DMS53 treated with DMSO at 0.1 percent for 48 hours (cell line): Measurements from ENCODE around the gene ELP5.

Experiments used
- DNase-seq: peaks from one replicate; lab custom pipeline; 2025; ENCODE audit not compliant: unreplicated experiment; lab: John Stamatoyannopoulos, UW

ELP5 gene

DNA sequence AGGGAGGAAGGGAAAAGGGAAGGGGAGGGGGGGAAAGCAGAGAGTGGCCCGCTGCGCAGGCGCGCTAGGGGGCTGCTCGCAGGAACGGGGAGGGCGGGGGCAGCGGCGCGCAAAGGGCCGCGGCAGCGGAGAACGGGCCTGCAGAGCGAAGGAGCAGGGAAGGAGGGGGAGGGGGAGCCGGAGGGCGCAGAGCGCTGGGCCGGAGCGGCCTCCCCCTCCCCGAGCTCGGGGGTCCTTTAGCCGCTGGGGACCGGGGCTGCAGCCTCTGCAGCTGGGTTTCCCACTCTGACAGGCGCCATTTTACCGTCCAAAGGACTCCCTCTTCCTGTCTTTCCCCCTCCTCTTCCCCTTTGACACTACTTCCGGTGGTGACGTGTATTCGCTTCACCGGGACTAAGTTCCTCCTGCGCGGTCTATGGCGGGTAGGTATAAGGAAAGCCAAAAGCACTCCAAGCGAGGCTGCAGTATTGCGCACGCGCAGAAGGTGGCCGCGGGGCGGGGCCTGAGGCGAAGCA is 297 bp upstream of the ELP5 start, which contains the start of gene CTDNEP1:
Gene CTDNEP1, minus strand, starts transcription at position 74 of the 515 bp plus-strand sequence. CDS start 438 bp downstream, outside the sequence.
- peak; percentile 99 for DNase-seq

DNA sequence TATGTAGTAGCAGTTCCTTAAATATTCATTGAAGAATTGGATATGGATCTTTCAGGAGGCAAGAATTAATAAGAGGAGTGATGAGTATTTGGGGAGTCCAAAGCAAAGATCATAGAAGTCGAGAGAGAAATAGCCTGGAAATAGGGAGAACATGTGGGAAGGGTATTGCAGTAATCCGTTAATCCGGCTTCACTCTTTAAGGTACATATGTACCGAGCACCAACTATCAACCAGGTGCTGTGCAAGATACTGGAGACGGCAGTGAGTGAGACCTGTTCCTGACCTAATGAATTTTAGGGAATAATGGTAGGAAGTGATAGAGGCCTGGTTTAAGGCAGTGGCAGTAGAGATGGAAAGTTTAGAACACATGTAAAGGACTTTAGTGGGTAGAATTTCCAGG is 1.1 kb downstream of the ELP5 start:
- no peak for DNase-seq

DNA sequence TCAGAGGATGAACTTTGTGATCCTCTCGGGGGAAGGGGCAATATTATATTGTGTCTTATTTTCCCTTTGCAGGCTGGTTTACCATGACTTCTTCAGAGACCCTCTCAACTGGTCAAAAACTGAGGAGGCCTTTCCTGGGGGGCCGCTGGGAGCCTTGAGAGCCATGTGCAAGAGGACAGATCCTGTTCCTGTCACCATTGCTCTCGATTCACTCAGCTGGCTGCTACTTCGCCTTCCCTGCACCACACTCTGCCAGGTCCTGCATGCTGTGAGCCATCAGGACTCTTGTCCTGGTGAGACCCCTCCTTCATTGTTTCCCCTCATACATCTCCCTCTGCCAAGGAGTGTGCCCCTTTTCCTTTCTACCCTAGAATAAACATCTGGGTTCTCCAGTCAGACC is 2.5 kb downstream of the ELP5 start:
- no peak for DNase-seq

DNA sequence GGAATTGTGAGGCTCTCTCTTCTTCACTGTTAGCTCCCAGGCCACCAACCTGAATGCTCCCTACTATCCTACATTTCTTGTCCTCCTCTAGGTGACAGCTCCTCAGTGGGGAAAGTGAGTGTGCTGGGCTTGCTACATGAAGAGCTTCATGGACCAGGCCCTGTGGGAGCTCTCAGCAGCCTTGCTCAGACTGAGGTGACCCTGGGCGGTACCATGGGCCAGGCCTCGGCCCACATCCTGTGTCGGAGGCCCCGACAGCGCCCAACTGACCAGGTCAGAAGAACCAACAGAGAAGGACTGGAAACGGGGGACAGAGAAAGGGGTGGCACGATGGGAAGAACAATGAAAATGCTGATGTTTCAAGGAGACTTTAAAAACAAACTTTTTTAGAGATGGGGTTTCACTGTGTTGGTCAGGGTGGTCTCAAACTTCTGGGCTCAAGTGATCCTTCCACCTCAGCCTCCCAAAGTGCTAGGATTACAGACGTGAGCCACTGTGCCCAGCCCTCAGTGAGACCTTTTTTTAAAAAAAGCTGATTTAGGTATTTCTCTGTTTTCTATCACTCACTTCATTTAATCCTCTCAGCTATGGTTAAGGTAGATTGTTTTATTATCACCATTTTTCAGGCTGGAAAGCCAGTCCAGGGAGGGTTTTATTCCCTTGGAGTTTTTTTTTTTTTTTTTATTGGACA is 4.9 kb downstream of the ELP5 start:
- no peak for DNase-seq

DNA sequence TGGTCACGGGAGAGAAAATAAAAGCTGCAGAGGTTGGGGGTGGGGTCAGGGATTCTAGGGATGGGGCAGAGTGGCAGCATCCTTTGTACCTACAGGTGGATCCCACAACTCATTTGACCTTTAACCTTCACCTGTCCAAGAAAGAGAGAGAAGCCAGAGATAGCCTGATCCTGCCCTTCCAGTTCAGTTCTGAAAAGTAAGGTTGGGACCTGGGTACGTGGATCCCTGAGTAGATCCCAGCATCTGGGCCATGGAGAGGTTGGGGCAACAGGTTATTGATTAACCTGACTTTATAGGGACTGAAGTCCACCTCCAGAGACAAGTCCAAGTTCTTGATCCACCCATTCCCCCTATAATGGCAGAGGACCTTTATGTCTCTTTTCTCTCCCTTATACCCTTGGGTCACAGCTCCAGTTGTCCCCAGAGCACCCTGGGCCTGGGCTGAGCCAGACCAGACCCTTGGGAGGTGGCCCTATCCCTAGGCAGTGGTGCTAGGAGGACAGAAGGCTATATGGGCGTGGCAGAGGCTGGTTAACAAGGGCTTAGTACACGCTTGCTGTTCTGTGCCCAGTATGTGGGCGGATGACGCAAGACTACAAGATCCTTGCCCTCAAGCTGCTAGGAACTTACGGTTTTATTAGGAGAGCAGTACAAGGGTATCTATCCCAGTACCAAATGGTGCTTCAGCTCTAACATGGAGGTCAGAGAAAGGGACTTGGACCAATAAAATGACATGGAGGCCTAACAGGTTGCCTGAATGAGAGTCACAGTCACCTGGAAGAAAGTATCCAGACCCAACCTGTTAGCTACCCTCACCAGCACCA is 6.9 kb downstream of the ELP5 start:
- no peak for DNase-seq

DNA sequence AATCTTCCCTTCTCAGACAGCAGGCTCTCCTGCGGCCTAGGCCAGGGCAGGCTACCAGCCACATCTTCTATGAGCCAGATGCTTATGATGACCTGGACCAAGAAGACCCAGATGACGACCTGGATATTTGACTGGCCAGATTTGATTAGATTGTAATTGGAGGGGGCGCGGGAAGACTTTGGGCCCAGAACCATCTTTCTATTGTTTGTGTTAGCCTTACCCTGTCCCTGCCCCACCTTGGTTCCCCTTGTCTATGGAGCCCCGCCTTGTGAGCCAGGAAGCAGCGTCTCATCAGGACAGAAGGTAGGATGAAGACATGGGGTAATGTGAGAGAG is 7.5 kb downstream of the ELP5 start:
- DNase-seq: no peak

DNA sequence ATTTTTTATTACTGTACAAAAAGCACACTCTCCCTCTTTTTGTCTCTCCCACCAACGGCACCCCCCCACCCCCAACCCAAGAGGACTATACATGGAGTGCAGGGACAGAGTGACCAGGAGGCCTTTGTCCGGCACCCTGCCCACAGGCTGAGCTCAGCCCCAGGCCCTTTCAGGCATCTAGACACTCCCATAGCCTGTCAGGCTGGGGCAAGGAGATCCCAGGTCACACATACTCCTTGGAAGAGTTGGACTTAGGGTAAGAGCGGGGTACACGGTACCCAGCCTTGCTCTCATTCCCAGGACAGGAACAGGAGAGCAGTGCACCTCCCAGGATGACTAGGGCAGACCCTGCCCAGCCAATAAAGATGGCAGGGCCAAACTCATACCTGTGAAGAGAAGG is 8.1 kb downstream of the ELP5 start:
- no peak for DNase-seq

DNA sequence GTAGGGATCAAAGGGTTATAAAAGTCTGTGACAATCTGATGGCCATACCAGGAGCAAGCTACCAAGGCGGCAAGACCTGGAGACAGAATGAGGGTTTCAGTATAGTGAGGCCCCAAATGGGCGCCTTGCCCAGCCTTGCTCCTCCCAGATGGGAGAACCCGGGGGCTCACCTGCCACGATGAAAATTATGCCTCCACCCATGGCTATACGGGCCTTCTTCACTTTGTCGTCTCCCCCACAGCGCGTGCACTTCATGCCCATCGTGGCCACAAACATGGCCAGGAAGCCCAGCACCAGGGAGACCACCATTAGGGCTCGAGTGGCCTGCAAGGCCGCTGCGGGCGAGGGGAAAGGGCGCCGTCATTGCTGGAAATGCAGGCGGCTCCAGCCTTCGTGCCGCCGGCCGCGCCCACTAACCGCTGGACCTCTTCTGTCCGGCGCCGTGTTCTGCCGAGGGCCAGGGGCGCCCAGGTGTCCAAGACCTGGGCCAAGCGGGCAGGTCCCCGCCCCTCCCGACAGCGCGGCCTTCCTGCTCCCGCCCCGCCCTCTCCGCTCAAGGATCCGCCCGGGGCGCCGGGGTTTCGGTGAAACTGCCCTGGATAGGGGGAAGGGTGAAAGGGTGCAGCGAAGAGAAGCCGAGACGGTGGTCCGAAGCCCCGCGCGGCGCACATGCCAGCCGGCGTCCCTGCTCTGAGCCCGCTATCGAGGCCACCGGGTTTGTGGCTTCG is 8.8 kb downstream of the ELP5 start:
- DNase-seq: peak; percentile 64

DNA sequence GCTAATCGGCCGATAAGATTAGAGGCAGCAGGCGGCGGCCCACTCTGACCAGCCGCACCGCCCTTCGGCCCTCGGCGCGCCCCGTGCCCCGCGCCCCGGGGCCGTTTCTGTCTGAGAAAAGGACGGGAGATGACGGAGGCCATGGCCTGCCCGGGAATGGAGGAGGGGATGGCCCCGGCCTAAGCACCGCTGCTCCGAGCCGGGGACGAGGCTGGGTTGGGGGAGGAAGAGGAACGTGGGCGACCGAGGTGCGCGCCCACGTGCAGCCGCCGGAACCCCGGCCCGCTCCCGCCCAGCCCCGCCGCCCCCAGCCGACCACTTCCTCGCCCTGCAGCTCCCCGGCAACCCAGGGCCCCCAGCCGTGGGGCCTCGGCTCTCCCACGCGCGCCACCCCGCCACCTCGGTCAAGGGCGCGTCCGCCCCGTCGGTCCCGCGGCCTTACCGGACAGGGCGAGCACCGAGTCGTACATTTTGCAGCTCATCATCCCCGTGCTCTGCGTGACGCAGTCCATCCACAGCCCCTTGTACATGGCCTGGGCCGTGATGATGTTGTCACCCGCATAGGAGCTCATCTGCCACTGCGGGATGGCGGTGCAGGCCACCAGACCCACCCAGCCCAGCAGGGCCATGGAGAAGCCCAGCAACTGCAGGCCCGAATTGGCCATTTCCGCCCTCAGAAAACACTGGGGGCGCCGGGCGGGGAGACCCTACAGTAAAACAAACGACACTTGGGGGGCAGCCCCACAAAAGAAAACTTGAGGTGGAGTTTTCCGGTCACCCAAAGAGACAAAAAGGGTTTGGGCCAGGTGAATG is 9.6 kb downstream of the ELP5 start:
- no peak for DNase-seq

DNA sequence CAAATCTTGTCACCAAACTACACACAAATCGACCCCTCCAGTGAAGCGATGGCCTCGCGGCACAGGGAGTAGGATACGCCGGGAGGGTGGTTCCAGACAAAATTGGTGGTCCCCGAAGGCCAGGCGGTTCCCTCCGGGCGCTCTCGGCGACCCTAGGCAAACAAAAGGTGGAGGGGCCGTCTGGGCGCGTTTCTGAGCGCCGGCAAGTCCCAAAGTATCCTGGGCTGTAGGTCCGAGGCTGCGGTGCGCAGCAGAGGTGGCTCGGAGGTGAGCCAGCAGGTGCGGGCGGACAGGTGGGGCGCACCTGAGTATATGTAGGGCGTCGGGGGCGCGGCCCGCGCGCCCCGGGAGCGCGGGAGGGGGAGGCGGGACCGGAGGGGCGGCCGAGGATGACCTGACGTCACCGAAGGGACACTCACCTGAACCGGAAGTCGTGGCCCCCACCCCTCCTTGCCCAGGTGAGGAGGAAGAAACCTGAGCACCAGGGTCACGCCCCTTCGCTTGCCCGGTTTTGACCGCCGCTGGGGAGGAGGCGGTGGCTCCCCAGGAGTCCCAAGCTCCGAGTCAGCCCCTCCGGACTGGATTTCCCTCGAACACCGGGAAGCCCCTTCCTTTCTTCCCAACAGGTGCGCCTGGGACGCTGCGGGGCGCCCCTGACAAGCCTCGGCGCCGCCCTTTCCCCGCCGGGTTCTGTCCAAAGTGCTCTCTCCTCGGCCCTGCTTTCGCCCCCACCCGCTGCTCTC is 10.3 kb downstream of the ELP5 start, which contains the start of gene CLDN7:
Gene CLDN7, minus strand, starts transcription at position 287 of the 743 bp plus-strand sequence. CDS start 435 bp downstream, outside the sequence.
- DNase-seq: peak; percentile 95

DNA sequence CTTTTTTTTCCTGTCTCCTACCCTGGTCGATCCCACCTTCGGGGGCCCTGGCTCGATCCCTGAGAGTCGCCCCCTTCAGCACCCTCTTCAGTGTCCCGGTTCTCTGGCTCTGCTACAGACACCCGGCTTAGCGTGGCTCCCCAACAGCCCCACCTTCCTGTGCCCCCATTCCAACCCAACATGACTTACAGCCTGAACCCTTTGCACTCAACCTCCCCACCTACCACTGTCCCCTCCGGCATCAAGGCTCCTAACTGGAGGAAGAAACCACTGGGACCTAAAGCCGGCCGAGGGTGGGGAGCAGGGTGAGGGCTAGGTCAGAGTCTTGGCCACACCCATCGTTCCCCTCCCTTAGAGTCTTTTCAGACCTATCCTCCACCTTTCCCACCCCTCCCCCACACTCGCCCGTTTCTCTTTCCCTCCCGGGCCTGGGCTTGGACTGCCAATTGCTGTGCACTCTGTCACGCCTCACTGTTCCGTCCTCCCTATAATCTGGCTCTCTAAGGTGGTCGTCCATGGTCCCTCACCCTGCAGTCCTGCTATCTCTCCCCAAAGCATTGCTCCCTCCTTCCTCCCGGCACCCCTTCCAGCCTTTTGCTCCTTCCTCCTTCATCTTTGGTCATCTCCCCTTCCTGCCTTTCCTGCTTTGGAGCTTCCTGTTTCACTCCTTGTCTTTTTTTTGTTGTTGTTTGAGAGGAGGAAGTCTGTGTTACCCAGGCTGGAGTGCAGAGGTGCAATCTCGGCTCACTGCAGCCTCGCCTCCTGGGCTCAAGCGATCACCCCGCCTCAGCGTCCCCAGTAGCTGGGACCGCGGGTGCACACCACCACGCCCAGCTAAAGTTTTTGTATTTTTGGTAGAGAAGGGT is 11.2 kb downstream of the ELP5 start:
- peak; percentile 48 for DNase-seq

DNA sequence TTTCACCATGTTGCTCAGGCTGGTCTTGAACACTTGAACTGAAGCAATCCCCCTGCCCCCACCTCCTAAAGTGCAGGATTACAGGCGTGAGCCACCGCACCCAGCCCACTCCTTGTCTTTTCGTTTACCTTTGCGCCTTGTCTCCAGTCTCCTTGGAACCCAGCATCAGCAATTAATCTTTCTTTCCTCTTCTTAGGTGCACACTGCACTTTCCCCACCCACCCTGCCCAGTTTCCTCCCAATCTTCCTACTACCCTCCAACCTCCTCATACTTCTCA is 11.7 kb downstream of the ELP5 start:
- no peak for DNase-seq

DNA sequence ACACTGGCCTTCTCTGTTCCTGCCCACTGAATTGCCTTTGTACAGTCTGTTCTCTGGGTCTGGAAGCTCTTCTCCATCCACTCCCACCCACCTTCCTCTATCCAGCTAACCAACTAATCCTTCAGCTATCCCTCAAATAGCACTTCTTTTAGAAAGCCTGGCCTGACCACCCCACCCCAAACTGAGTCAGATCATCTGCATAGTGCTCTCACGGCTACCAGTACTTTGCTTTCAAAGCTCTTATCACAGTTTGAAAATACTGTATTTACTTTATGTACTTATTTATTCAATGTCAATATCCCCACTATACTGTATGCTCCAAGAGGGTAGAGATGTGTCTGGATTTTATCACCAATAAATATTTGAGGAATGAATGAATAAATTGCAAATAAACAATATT is 14.8 kb downstream of the ELP5 start:
- DNase-seq: no peak

DNA sequence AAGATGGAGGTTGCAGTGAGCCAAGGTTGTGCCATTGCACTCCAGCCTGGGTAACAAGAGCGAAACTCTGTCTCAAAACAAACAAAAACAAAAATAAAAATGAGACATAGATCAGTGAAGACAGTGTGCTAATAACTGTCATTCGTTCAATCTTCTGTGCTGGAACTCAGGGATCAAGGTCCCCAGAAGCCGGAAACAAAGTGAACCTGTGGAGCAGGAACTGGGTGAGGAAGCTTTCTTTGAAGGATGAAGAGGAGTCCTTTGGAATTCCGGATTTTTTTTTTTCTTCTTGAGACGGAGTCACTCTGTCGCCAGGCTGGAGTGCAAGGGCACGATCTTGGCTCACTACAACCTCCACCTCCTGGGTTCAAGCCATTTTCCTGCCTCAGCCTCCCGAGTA is 27.4 kb downstream of the ELP5 start:
- no peak for DNase-seq

DNA sequence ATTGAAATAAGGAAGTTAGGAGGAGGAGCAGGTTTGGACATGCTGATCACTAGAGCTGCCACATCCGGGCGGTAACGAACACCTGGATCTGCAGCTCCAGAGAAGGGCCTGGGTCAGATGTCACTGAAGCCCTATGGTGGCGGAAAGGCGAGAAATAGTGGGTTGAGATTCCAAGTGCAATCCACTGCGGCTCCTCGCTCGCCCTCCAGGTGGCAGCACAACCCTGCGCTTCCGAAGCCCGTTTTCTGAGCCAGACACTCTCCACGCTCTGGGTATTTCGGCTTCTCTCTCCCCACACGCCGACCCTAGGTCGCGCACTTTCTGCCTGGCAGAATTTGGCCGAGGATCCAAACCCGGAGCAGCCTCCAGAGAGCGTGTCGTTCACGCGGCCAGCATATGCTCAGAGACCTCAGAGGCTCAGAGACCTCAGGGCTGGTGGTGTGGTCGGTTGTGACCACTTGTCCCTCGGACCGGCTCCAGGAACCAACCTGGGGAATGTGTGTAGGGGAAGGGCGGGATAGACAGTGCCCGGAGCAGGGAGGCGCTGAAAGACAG is 28.6 kb downstream of the ELP5 start:
- peak; percentile 94 for DNase-seq

DNA sequence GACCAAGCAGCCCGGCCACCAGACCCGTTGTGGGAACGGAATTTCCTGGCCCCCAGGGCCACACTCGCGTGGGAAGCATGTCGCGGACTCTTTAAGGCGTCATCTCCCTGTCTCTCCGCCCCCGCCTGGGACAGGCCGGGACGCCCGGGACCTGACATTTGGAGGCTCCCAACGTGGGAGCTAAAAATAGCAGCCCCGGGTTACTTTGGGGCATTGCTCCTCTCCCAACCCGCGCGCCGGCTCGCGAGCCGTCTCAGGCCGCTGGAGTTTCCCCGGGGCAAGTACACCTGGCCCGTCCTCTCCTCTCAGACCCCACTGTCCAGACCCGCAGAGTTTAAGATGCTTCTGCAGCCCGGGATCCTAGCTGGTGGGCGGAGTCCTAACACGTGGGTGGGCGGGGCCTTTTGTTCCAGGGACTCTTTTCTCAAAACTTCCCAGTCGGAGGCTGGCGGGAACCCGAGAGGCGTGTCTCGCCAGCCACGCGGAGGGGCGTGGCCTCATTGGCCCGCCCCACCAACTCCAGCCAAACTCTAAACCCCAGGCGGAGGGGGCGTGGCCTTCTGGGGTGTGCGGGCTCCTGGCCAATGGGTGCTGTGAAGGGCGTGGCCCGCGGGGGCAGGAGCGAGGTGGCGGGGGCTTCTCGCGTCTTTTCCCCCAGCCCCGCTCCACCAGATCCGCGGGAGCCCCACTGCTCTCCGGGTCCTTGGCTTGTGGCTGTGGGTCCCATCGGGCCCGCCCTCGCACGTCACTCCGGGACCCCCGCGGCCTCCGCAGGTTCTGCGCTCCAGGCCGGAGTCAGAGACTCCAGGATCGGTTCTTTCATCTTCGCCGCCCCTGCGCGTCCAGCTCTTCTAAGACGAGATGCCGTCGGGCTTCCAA is 29.3 kb downstream of the ELP5 start, which contains the start of gene SLC2A4:
Gene SLC2A4, plus strand, starts transcription at position 645 of the 879 bp plus-strand sequence. Its CDS starts 217 bp downstream, at position 862.
- peak; percentile 84 for DNase-seq

DNA sequence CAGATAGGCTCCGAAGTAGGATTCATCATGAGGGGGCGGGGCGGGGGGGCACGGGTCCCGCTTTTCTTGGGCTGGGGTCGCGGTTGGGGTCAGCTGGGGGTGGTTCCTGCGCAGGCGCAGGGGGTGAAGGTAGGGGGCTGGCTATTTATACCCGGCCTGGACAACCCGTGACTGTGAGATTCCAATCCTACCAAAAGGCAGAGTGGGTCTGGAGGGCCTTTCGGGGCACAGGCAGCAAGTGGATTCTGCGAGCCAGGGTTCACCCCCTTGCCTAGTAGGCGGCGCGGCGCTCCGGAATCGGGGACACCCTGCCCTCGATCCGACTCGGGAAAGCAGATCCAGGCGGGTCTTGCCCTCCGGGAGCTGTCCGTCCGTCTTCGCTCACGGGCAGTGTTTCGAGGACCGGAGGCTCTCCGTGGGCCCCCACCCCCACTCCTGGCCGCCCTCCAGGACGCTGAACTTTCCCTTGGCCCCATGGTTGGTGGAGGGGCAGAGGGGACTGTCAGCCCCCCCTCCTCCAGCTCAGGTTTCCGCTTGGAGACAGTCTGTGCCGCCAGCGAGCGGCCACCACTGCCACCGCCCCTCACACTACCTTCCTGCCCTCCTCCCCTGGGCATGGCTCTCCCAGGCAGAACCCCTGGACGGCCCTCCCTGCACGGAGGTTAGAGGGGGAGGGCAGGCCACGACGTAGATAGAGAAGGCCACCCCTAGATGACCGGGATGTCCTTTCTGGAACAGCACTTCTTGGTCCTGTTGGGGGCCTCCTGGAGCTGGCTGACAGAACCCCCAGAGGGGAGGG is 30.1 kb downstream of the ELP5 start:
- DNase-seq: no peak
